Body of pancreas (tissue), 4 donors: ENCODE measurements around the gene BCL11B.

Source experiments
- POLR2A ChIP-seq, 3 donors: fragments of 450-650 bp; IDR thresholded peaks; one replicate each; pipeline ENCODE4 v1.6.1; 2016; ENCODE audit warnings: antibody characterized with exemption in 3 of 3, mild to moderate bottlenecking in 2 of 3
- TF ChIP-seq, protein P1 (sequence below), 7 experiments: fragments of 450-650 bp in 4 of 7; fragments of 200-600 bp in 3 of 7; sonication (generic) in 3 of 7; IDR thresholded peaks; one replicate each; pipeline ENCODE4 v1.5.1; 2016 to 2019; ENCODE audit warnings: antibody characterized with exemption in 7 of 7

DNA sequence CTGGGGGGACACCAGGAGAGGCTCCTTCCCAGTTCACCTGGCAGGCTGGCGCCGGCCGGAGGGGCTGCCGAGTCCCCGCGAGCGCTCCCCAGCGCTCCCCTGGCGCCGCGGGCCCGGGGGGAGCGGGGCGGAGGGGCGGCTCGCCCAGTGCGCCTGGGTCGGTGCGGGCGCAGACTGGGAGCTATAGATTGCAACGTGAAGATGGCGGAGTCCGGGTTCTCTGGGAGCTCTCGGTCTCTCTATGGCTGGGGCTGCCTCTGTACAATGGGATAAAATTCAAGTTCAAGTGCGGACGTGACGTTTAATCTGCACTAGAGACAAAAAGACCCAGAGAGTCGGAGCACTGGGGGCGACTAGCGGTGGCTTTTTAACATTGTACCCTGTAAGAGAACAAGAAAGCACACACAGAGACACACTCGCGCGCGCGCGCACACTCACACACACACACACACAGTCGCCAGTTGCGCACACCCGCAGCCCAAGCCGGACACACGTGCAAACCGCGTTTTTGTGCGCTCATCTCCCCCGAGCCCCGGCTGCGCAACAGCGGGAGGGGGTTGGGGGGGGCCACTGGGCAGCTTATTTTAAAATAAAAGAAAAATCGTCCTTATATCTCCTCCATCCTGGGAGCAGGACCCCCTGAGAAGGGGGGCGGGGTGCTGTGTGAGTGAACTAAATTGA lies at the start of gene BCL11B:
- TF ChIP-seq, protein P1, sequence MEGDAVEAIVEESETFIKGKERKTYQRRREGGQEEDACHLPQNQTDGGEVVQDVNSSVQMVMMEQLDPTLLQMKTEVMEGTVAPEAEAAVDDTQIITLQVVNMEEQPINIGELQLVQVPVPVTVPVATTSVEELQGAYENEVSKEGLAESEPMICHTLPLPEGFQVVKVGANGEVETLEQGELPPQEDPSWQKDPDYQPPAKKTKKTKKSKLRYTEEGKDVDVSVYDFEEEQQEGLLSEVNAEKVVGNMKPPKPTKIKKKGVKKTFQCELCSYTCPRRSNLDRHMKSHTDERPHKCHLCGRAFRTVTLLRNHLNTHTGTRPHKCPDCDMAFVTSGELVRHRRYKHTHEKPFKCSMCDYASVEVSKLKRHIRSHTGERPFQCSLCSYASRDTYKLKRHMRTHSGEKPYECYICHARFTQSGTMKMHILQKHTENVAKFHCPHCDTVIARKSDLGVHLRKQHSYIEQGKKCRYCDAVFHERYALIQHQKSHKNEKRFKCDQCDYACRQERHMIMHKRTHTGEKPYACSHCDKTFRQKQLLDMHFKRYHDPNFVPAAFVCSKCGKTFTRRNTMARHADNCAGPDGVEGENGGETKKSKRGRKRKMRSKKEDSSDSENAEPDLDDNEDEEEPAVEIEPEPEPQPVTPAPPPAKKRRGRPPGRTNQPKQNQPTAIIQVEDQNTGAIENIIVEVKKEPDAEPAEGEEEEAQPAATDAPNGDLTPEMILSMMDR (IDR thresholded peaks at IDR 0.05): peak in 4 of 7 experiments; percentile 28 to 39 (median 31)
- peak in 1 of 3 donors; percentile 11 for TF ChIP-seq POLR2A (IDR thresholded peaks at IDR 0.05)
